Body of pancreas (tissue), 4 donors: ENCODE measurements around the gene ZSWIM6. TPM values are rescaled to one million over a fixed set of nuclear protein-coding genes. Genes with fewer than 3 reads are reported as not detected.
A peak's percentile ranks its signal among the peaks of the same experiment; 100 is the strongest.

Experiments
- ATAC-seq: fragments of 150-250 bp; one replicate; pipeline ENCODE4 v1.9.1; 2016
- DNase-seq, 4 donors: peaks; one replicate each; pipeline ENCODE4 v3.0.0-alpha.2; 2019
- H3K27ac ChIP-seq, 4 donors: fragments of 200-600 bp; sonication (generic); 1 replicate in 3 of 4; 2 replicates in 1 of 4; pipeline versions ENCODE4 v1.5.1 to v1.6.1; 2016 to 2019; ENCODE audit warnings: mild to moderate bottlenecking in 1 of 4, mixed read lengths in 1 of 4, moderate library complexity in 1 of 4
- H3K27me3 ChIP-seq, 2 donors: fragments of 200-600 bp; sonication (generic); one replicate each; pipeline ENCODE4 v1.6.0; 2016; ENCODE audit warnings: mild to moderate bottlenecking in 1 of 2
- H3K36me3 ChIP-seq, 2 donors: fragments of 200-600 bp; sonication (generic); replicated peaks in 1 of 2; 2 replicates each; pipeline ENCODE4 v1.5.1; 2016; ENCODE audit warnings: low read depth in 2 of 2; ENCODE audit not compliant: insufficient read depth in 1 of 2
- H3K4me1 ChIP-seq: fragments of 200-600 bp; sonication (generic); one replicate; pipeline ENCODE4 v1.6.0; 2016
- H3K4me3 ChIP-seq, 2 donors: fragments of 200-600 bp; sonication (generic); 1 replicate in 1 of 2; 2 replicates in 1 of 2; pipeline ENCODE4 v1.5.1; 2016 to 2019
- H3K9me3 ChIP-seq, 3 donors: fragments of 200-600 bp; sonication (generic); 1 replicate in 2 of 3; 2 replicates in 1 of 3; pipeline ENCODE4 v1.5.1; 2016
- POLR2A ChIP-seq, 3 donors: fragments of 450-650 bp; IDR thresholded peaks; one replicate each; pipeline ENCODE4 v1.6.1; 2016; ENCODE audit warnings: antibody characterized with exemption in 3 of 3, mild to moderate bottlenecking in 2 of 3
- WGBS, 2 donors: methylation state at CpG; one replicate each; pipeline ENCODE4 v1.1.5; 2017; 5-methylcytosine and 5-hydroxymethylcytosine counted together
- intact Hi-C: fragments of 100-400 bp; cut with DNase I; formaldehyde crosslinking; loops from one replicate; pipeline ENCODE4 v1.15.1; 2023
- total RNA-seq, 2 donors: library from RNA; depleted of rRNA; stranded (reverse); fragments of >200 nt; gene quantifications; one replicate each; pipeline ENCODE4 v1.1.0, GENCODE V29; 2016
- TF ChIP-seq, protein P1 (sequence below), 7 experiments: fragments of 450-650 bp in 4 of 7; fragments of 200-600 bp in 3 of 7; sonication (generic) in 3 of 7; IDR thresholded peaks; one replicate each; pipeline ENCODE4 v1.5.1; 2016 to 2019; ENCODE audit warnings: antibody characterized with exemption in 7 of 7

Gene ZSWIM6
- total RNA-seq, 2 donors from 2014 or later: 5.9 to 8.8 TPM

GRCh38 chr5:61479850-61480614, 148.0 kb downstream of the ZSWIM6 start:
- Histone ChIP-seq H3K36me3 (no peaks in the 10 kb centered on the region), H3K9me3 (no peaks in the 10 kb centered on the region), H3K4me3 (no peak overlapping the region), H3K27me3 (no peaks in the 10 kb centered on the region), H3K4me1 (peaks cover 33% of the 10 kb centered on the region), H3K27ac (peak overlapping the region in 2 of 4 donors; percentile 0 to 24)
- TF ChIP-seq POLR2A (IDR thresholded peaks at IDR 0.05): no peak
- TF ChIP-seq, protein P1, sequence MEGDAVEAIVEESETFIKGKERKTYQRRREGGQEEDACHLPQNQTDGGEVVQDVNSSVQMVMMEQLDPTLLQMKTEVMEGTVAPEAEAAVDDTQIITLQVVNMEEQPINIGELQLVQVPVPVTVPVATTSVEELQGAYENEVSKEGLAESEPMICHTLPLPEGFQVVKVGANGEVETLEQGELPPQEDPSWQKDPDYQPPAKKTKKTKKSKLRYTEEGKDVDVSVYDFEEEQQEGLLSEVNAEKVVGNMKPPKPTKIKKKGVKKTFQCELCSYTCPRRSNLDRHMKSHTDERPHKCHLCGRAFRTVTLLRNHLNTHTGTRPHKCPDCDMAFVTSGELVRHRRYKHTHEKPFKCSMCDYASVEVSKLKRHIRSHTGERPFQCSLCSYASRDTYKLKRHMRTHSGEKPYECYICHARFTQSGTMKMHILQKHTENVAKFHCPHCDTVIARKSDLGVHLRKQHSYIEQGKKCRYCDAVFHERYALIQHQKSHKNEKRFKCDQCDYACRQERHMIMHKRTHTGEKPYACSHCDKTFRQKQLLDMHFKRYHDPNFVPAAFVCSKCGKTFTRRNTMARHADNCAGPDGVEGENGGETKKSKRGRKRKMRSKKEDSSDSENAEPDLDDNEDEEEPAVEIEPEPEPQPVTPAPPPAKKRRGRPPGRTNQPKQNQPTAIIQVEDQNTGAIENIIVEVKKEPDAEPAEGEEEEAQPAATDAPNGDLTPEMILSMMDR (IDR thresholded peaks at IDR 0.05): no peak
- WGBS, 2 donors: 31 to 35% methylated on average over 4 of the region's 4 CpGs
- no peak for DNase-seq
- ATAC-seq: peak; percentile 24
- intact Hi-C loops: no loop called here

DNA sequence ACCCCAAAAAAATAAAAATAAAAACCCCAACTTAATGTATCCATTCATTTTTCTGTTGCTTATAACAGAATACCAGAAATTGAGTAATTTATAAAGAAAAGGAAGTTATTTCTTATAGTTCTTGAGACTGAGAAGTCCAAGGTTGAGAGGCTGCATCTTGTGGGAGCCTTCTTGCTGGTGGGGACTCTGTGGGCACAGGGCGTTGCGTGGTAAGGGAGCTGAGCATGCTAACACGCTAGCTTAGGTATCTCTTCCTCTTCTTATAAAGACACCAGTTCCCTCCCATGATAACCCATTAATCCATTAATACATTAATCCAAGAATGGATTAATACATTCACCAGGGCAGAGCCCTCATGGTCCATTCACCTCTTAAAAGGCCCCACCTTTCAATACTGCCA, 150.9 kb downstream of the ZSWIM6 start:
- TF ChIP-seq, protein P1 (IDR thresholded peaks at IDR 0.05): no peak
- no peak for TF ChIP-seq POLR2A (IDR thresholded peaks at IDR 0.05)
- DNase-seq (no peak), ATAC-seq (no peak)
- H3K4me3 ChIP-seq: no peak overlapping the region
- WGBS, 2 donors: 89 to 97% methylated on average over 3 of the region's 3 CpGs
- intact Hi-C loops: no loop called here
- peaks cover 17% of the 10 kb centered on the region for H3K4me1 ChIP-seq
- H3K9me3 ChIP-seq: no peaks in the 10 kb centered on the region
- no peaks in the 10 kb centered on the region for H3K27me3 ChIP-seq
- no peak overlapping the region for H3K27ac ChIP-seq
- H3K36me3 ChIP-seq: no peaks in the 10 kb centered on the region

DNA sequence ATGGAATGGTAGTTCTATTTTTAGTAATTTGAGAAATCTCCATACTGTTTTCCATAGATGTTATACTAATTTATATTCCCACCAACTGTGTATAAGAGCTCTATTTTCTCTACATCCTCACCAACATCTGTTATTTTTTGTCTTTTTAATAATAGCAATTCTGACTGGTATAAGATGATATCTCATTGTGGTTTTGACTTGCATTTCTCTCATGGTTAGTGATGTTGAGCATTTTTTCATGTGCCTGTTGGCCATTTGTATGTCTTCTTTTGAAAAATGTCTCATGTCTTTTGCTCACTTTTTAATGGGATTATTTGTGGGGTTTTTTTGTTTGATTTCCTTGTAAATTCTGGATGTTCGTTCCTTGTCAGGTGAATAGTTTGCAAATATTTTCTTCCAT, 154.4 kb downstream of the ZSWIM6 start:
- no peak overlapping the region for H3K27ac ChIP-seq

DNA sequence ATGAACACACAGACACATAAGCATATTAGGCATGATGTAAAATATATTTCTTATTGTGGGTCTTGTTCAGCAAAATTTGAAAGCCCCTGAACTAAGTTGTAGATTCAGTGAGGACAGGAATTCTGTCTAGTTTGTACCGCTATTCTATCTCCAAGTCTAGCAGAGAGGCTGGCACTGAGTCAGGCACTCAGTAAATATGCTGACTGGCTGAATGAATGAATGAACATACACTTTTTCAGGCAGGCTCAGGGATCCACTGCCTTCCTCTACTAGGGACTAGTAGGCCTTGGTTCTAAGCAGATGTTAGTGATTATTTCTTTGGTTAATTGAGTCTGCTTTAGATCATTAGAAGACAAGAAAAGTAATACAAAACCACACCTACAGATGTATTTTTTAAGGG, 157.5 kb downstream of the ZSWIM6 start:
- no peaks in the 10 kb centered on the region for H3K27me3 ChIP-seq
- TF ChIP-seq POLR2A (IDR thresholded peaks at IDR 0.05): no peak
- TF ChIP-seq, protein P1 (IDR thresholded peaks at IDR 0.05): no peak
- WGBS, 2 donors: 60 to 68% methylated on average over 1 of the region's 1 CpG
- intact Hi-C loops: no loop called here
- H3K36me3 ChIP-seq: no peaks in the 10 kb centered on the region
- H3K4me1 ChIP-seq: no peaks in the 10 kb centered on the region
- no peak overlapping the region for H3K4me3 ChIP-seq
- no peak for ATAC-seq
- H3K9me3 ChIP-seq: no peaks in the 10 kb centered on the region
- no peak overlapping the region for H3K27ac ChIP-seq
- no peak for DNase-seq

More for the DNA sequence above, 154.4 kb downstream of the ZSWIM6 start:
- no peak overlapping the region for H3K4me3 ChIP-seq
- 93 to 94% methylated on average over 1 of the region's 1 CpG for WGBS, 2 donors
- ATAC-seq: no peak
- H3K9me3 ChIP-seq: no peaks in the 10 kb centered on the region
- TF ChIP-seq, protein P1 (IDR thresholded peaks at IDR 0.05): no peak
- no peak for TF ChIP-seq POLR2A (IDR thresholded peaks at IDR 0.05)
- no peaks in the 10 kb centered on the region for H3K27me3 ChIP-seq
- intact Hi-C loops: no loop called here
- H3K36me3 ChIP-seq: no peaks in the 10 kb centered on the region
- H3K4me1 ChIP-seq: no peaks in the 10 kb centered on the region
- no peak for DNase-seq

GRCh38 chr5:61491861-61492260, 159.8 kb downstream of the ZSWIM6 start:
- 92 to 95% methylated on average over 1 of the region's 1 CpG for WGBS, 2 donors

More at GRCh38 chr5:61491861-61492260, 159.8 kb downstream of the ZSWIM6 start:
- intact Hi-C loops: no loop called here
- no peak for TF ChIP-seq POLR2A (IDR thresholded peaks at IDR 0.05)
- TF ChIP-seq, protein P1 (IDR thresholded peaks at IDR 0.05): no peak
- DNase-seq (no peak), ATAC-seq (no peak)
- Histone ChIP-seq H3K4me1 (peaks cover 5% of the 10 kb centered on the region), H3K27ac (no peak overlapping the region), H3K27me3 (no peaks in the 10 kb centered on the region), H3K4me3 (no peak overlapping the region), H3K9me3 (no peaks in the 10 kb centered on the region), H3K36me3 (no peaks in the 10 kb centered on the region)
